Chondrocyte (in vitro differentiated cells): ENCODE data around the gene MORN3. TPM values are rescaled to one million over a fixed set of nuclear protein-coding genes. Genes with fewer than 3 reads are reported as not detected.

Experiments used
- DNase-seq: peaks from one replicate; pipeline ENCODE4 v3.0.0; 2021; ENCODE audit warnings: mixed read lengths, low spot score
- H3K27ac Mint-ChIP-seq: one replicate; pipeline ENCODE4 v1.8.0; 2021; ENCODE audit warnings: mild to moderate bottlenecking, moderate library complexity, mixed read lengths; ENCODE audit not compliant: unreplicated experiment
- H3K27me3 Mint-ChIP-seq: 2 replicates; pipeline ENCODE4 v1.8.0; 2021; ENCODE audit warnings: low read depth, mixed read lengths
- H3K36me3 Mint-ChIP-seq: 2 replicates; pipeline ENCODE4 v1.8.0; 2021; ENCODE audit warnings: low read depth, mixed read lengths
- H3K4me1 Mint-ChIP-seq: 2 replicates; pipeline ENCODE4 v1.8.0; 2021; ENCODE audit warnings: low read depth, mild to moderate bottlenecking, mixed read lengths
- H3K4me3 Mint-ChIP-seq: one replicate; pipeline ENCODE4 v1.8.0; 2021; ENCODE audit warnings: mild to moderate bottlenecking, moderate library complexity, mixed read lengths; ENCODE audit not compliant: unreplicated experiment
- H3K9me3 Mint-ChIP-seq: 2 replicates; pipeline ENCODE4 v1.8.0; 2021; ENCODE audit warnings: low read depth, mixed read lengths
- CTCF ChIP-seq: fragments of 200-600 bp; sonication (generic); IDR thresholded peaks from 2 replicates; pipeline ENCODE4 v1.5.0; 2021; ENCODE audit warnings: antibody characterized with exemption, mild to moderate bottlenecking, moderate library complexity
- total RNA-seq: library from RNA; stranded (reverse); gene quantifications from 3 replicates; pipeline ENCODE4 v1.2.1, GENCODE V29; 2021

The MORN3 gene
- total RNA-seq, 1 donor from 2014 or later = 0.15 TPM

- Mint-ChIP-seq H3K4me1 (no peaks in the 10 kb centered on the region), H3K9me3 (no peaks in the 10 kb centered on the region), H3K4me3 (no peak overlapping the region), H3K36me3 (no peaks in the 10 kb centered on the region), H3K27ac (no peak overlapping the region), H3K27me3 (no peaks in the 10 kb centered on the region)
- DNase-seq = no peak
- no peak for TF ChIP-seq CTCF
These were observed 65.9 kb downstream of the MORN3 start for GRCh38 chr12:121603581-121603980.

GRCh38 chr12:121602766-121603165 lies 66.7 kb downstream of the MORN3 start:
- Mint-ChIP-seq H3K4me3 (no peak overlapping the region), H3K36me3 (no peaks in the 10 kb centered on the region), H3K27me3 (no peaks in the 10 kb centered on the region), H3K4me1 (no peaks in the 10 kb centered on the region), H3K27ac (no peak overlapping the region), H3K9me3 (no peaks in the 10 kb centered on the region)
- DNase-seq = no peak
- TF ChIP-seq CTCF = no peak

GRCh38 chr12:121600702-121601336 lies 68.6 kb downstream of the MORN3 start:
- H3K4me1 Mint-ChIP-seq = no peaks in the 10 kb centered on the region
- no peak overlapping the region for H3K4me3 Mint-ChIP-seq
- no peak for DNase-seq
- no peaks in the 10 kb centered on the region for H3K36me3 Mint-ChIP-seq
- H3K9me3 Mint-ChIP-seq = no peaks in the 10 kb centered on the region
- H3K27me3 Mint-ChIP-seq = no peaks in the 10 kb centered on the region
- H3K27ac Mint-ChIP-seq = no peak overlapping the region
- no peak for TF ChIP-seq CTCF

Other genes starting within 250 kb of the MORN3 start
- gene KDM2B, start 88.6 kb downstream of the MORN3 start, total RNA-seq = 21.3 to 25.3 TPM (median 21.8 TPM) in 3 replicates
- gene ORAI1, start 43.1 kb downstream of the MORN3 start, total RNA-seq = 6.0 to 9.3 TPM (median 8.9 TPM) in 3 replicates
- gene TMEM120B, start 43.1 kb upstream of the MORN3 start, total RNA-seq = 15.3 to 16.6 TPM (median 15.6 TPM) in 3 replicates
- gene RHOF, start 124.0 kb upstream of the MORN3 start, total RNA-seq = 9.6 to 14.1 TPM (median 10.8 TPM) in 3 replicates
- gene SETD1B, start 134.4 kb upstream of the MORN3 start, total RNA-seq = 18.8 to 19.7 TPM (median 19.4 TPM) in 3 replicates
- not detected in 3 replicates for gene HPD, start 189.2 kb upstream of the MORN3 start, total RNA-seq
- gene PSMD9, start 219.1 kb upstream of the MORN3 start, total RNA-seq = 49.7 to 61.9 TPM (median 53.5 TPM) in 3 replicates
- gene CFAP251, start 248.9 kb upstream of the MORN3 start, total RNA-seq = 3.5 to 6.4 TPM (median 4.5 TPM) in 3 replicates